SK-N-MC (cell line): ENCODE results near the gene RBBP7.
A peak's percentile ranks its signal among the peaks of the same experiment; 100 is the strongest.
"Not testable (repeated sequence)": the region's sequence is repeated elsewhere in the genome, so short reads cannot be mapped to it uniquely, and the experiment has no call there.

Experiments used
- DNase-seq: peaks from one replicate; pipeline ENCODE4 v3.0.0-alpha.2; 2011; ENCODE audit warnings: low read depth, low spot score
- H3K27ac ChIP-seq: fragments of 200-600 bp; sonication (generic); 2 replicates; pipeline ENCODE4 v1.5.1; 2016; ENCODE audit warnings: mixed run types
- H3K36me3 ChIP-seq: fragments of 200-600 bp; sonication (generic); 2 replicates; pipeline ENCODE4 v1.6.1; 2017; ENCODE audit warnings: antibody characterized with exemption, low read length, mixed read lengths; ENCODE audit not compliant: insufficient read depth
- H3K4me3 ChIP-seq: fragments of 200-600 bp; sonication (generic); 2 replicates; pipeline ENCODE4 v1.5.1; 2016
- H3K9ac ChIP-seq: fragments of 200-600 bp; sonication (generic); 2 replicates; pipeline ENCODE4 v1.8.0; 2017; ENCODE audit warnings: mixed run types, mixed read lengths; ENCODE audit not compliant: insufficient read length
- H3K9me3 ChIP-seq: fragments of 200-600 bp; sonication (generic); 2 replicates; pipeline ENCODE4 v1.6.1; 2017; ENCODE audit warnings: low read depth, mild to moderate bottlenecking, antibody characterized with exemption, low read length, moderate library complexity, mixed read lengths
- EZH2 ChIP-seq: fragments of 200-600 bp; sonication (generic); IDR thresholded peaks from one replicate; pipeline ENCODE4 v1.6.1; 2017; ENCODE audit warnings: antibody characterized with exemption
- FOXP2 ChIP-seq: optimal IDR thresholded peaks from 2 replicates; pipeline ENCODE3; 2011; ENCODE audit warnings: mild to moderate bottlenecking, moderate library complexity; ENCODE audit not compliant: insufficient read depth; ENCODE audit errors: extremely low read length, control extremely low read depth
- POLR2AphosphoS5 ChIP-seq: IDR thresholded peaks from 2 replicates; pipeline ENCODE4 v1.6.1; 2012; ENCODE audit warnings: mild to moderate bottlenecking, low read depth, low read length, borderline replicate concordance

RBBP7 gene

GRCh38 chrX:16870862-16871815, 977 bp upstream of the RBBP7 start:
- DNase-seq, result no peak
- no peaks in the 10 kb centered on the region for H3K9me3 ChIP-seq
- H3K4me3 ChIP-seq, result peak overlapping the region; percentile 80
- H3K36me3 ChIP-seq, result peaks cover 24% of the 10 kb centered on the region
- peak overlapping the region; percentile 84 for H3K27ac ChIP-seq
- peak overlapping the region; percentile 84 for H3K9ac ChIP-seq
- TF ChIP-seq FOXP2, result no peak
- no peak for TF ChIP-seq EZH2
- TF ChIP-seq POLR2AphosphoS5, result no peak; the same call in 1 of the 2 replicates

- no peak for DNase-seq
- Histone ChIP-seq H3K9ac (peak overlapping the region; percentile 94), H3K27ac (peak overlapping the region; percentile 95), H3K4me3 (peak overlapping the region; percentile 88), H3K36me3 (peaks cover 35% of the 10 kb centered on the region), H3K9me3 (no peaks in the 10 kb centered on the region)
- TF ChIP-seq EZH2, result no peak
- TF ChIP-seq FOXP2, result no peak
- no peak for TF ChIP-seq POLR2AphosphoS5
These were observed 618 bp downstream of the RBBP7 start for GRCh38 chrX:16869393-16870094.

DNA sequence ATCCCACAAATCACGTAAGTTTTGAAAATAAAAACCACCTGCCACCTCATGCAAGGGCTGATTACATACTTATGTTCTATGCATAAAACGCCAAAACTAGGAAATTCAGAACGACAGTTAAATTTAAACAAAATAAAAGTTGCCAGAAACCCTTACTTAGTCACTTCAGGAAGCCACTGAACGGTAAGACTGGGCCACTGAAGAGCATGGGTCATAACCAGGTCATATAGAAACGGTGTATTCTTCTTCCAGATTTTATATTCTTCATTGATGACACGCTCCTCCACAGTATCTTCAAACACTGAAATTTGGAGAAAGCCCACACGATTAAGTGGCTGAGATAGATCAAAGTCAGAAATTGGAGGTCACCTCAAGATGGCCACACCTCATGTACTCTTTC, 1.2 kb downstream of the RBBP7 start:
- peak overlapping the region; percentile 83 for H3K9ac ChIP-seq
- TF ChIP-seq EZH2, result no peak
- no peak for TF ChIP-seq FOXP2
- no peak for TF ChIP-seq POLR2AphosphoS5
- DNase-seq, result no peak
- H3K27ac ChIP-seq, result no peak overlapping the region
- peak overlapping the region; percentile 88 for H3K4me3 ChIP-seq
- peaks cover 38% of the 10 kb centered on the region for H3K36me3 ChIP-seq
- H3K9me3 ChIP-seq, result no peaks in the 10 kb centered on the region

DNA sequence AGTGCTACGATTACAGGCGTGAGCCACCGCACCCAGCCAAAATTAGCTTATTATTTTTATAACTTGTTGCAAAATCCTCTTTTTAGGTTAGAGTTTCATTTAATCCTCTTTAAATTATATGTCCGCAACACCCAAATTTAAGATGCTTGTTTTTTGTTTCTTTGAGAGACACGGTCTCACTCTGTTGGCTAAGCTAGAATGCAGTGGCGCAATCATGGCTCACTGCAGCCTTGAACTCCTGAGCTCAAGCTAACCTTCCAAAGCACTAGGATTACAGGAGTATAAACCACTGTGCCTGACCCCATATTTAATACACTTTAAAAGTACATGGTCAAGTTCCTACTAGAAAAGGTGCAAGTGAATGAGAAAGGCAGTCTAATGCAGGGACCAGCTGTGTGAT, 2.2 kb downstream of the RBBP7 start:
- TF ChIP-seq POLR2AphosphoS5, result no peak
- no peak for TF ChIP-seq EZH2
- Histone ChIP-seq H3K27ac (no peak overlapping the region), H3K36me3 (peaks cover 47% of the 10 kb centered on the region), H3K9ac (no peak overlapping the region), H3K9me3 (no peaks in the 10 kb centered on the region), H3K4me3 (peak overlapping the region; percentile 88)
- no peak for DNase-seq

- H3K4me3 ChIP-seq, result no peak overlapping the region
These were observed 7.3 kb downstream of the RBBP7 start for GRCh38 chrX:16862829-16863228.

DNA sequence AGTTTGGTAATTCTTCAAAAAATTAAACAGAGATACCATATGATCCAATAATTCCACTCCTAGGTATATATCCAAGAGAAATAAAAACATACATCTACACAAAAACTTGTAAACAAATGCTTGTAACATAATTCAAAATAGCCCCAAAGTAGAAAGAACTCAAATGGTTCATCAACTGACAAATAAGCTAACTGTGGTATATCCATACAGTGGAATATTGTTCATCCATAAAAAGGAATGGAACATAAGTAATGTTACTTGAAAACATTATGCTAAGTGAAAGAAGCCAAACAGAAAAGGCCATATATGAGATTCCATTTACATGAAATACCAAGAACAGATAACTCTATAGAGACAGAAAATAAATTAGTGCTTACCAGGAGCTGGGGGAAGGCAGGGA, 13.4 kb downstream of the RBBP7 start:
- TF ChIP-seq EZH2 (no peak), FOXP2 (no peak), POLR2AphosphoS5 (no peak)
- Histone ChIP-seq H3K27ac (no peak overlapping the region), H3K36me3 (peaks cover 84% of the 10 kb centered on the region), H3K9me3 (no peaks in the 10 kb centered on the region), H3K4me3 (no peak overlapping the region), H3K9ac (no peak overlapping the region)
- DNase-seq, result no peak

More at GRCh38 chrX:16862829-16863228, 7.3 kb downstream of the RBBP7 start:
- Histone ChIP-seq H3K9ac (no peak overlapping the region), H3K9me3 (no peaks in the 10 kb centered on the region), H3K36me3 (peaks cover 84% of the 10 kb centered on the region), H3K27ac (no peak overlapping the region)
- TF ChIP-seq POLR2AphosphoS5, result no peak
- no peak for DNase-seq

GRCh38 chrX:16856076-16856404, 14.1 kb downstream of the RBBP7 start:
- not testable (repeated sequence) for H3K27ac ChIP-seq, H3K9ac ChIP-seq, DNase-seq, H3K9me3 ChIP-seq, H3K4me3 ChIP-seq
- peaks cover 83% of the 10 kb centered on the region for H3K36me3 ChIP-seq

GRCh38 chrX:16855363-16856075, 14.6 kb downstream of the RBBP7 start:
- H3K36me3 ChIP-seq, result peaks cover 82% of the 10 kb centered on the region
- no peak overlapping the region for H3K27ac ChIP-seq
- no peak overlapping the region for H3K4me3 ChIP-seq
- TF ChIP-seq POLR2AphosphoS5 (no peak), FOXP2 (no peak), EZH2 (no peak)
- DNase-seq, result no peak
- no peak overlapping the region for H3K9ac ChIP-seq
- no peaks in the 10 kb centered on the region for H3K9me3 ChIP-seq
